ENCODE measurements around the gene BAMBI. TPM values are rescaled to one million over a fixed set of nuclear protein-coding genes. Genes with fewer than 3 reads are reported as not detected.

The BAMBI gene
- polyA plus RNA-seq, 3 donors: 41.4 to 51.1 (median 49.7) TPM

GRCh38 chr10:28694530-28694929 is 17.2 kb downstream of the BAMBI start:
- DNase-seq (ENCODE audit: low read depth in 3 of 3, low spot score in 2 of 3): no peak

GRCh38 chr10:28698075-28698474 is 20.8 kb downstream of the BAMBI start:
- DNase-seq (ENCODE audit: low read depth in 3 of 3, low spot score in 2 of 3): no peak

GRCh38 chr10:28704464-28705161 is 27.3 kb downstream of the BAMBI start:
- DNase-seq (ENCODE audit: low read depth in 3 of 3, low spot score in 2 of 3): no peak

DNA sequence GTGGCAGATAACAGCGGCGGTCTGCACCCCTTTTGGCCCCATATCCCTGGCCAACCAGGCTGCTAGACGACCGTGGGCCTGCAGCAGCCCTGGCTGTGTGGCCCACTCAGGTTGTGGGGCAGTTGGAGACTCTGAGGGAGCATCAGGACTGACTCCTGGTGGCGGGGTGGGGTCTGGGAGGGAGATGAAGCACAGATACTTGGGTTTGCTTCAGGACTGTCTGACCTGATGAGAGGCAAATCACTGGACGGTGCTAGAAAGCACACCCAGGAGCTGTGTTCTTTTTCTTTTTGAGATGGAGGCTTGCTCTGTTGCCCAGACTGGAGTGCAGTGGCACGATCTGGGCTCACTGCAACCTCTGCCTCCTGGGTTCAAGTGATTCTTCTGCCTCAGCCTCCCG is 28.2 kb downstream of the BAMBI start:
- DNase-seq (ENCODE audit: low read depth in 3 of 3, low spot score in 2 of 3): no peak

DNA sequence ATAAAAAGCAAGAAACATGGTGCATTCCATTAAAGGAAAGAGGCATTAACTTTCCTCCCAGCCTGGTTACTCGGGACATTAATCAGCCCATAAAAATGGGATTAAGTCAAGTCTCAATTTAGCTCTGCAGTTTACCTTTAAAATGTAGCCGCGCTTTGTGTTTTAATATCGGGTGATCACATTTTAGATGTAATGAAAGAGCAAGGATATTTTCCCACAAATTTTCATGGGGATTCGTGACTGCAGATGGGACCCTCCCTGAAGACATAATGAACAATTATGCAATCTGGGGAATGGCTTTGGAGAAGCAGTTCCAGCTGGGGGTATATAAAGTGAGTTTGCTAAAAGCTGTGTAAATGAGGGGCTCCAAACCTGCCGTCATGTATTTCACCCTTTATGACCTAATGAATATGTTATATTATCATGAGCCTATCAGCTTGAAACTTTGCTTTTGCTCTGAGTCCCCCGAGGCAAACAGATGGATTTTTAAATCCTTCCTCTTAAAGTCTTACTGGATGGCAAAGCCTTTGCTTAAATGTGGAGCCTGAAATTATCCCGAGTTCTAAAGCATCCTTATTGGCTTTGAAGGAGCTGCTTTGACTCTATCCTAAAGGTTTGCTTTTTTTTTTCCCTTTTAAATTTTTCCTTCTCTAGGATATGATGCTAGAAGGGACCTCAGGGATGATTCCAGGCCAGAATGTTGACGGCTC is 31.8 kb downstream of the BAMBI start:
- DNase-seq (ENCODE audit: low read depth in 3 of 3, low spot score in 2 of 3): no peak

GRCh38 chr10:28710202-28710886 is 33.0 kb downstream of the BAMBI start:
- DNase-seq (ENCODE audit: low read depth in 3 of 3, low spot score in 2 of 3): no peak

DNA sequence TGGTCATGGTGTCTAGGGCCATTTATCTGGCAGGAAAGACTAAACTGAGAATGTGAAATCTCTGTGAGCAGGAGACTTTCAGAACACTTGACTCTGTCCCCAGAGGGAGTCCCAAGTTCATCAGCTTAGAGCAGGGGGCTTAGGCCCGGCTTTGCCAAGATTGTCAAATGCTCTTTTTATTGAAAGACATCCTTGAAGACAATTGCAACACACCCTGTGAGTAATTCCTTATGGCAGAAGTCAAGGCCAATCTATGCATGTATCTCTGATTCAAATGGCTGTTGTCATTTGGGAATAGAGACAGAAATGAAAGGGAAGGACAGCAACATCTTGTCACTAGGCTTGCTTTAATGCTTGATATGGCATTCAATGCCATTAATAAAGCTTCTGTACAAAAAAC is 33.7 kb downstream of the BAMBI start:
- DNase-seq (ENCODE audit: low read depth in 3 of 3, low spot score in 2 of 3): no peak

DNA sequence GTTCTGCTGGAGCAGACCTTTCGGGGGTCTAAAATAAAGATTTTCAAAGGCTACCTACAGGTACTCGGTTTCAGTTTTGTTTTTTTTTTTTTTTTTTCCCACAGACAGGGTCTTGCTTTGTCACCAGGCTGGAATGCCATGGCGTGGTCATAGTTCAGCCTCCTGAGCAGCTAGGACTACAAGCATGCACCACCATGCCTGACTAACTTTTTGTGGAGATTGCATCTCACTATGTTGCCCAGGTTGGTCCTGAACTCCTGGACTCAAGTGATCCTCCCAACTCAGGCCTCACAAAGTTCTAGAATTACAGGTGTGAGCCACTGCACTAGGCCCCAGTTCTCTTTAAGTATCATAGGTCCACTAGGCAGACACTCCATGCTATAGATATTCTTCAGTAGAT is 34.5 kb downstream of the BAMBI start:
- DNase-seq (ENCODE audit: low read depth in 3 of 3, low spot score in 2 of 3): no peak

GRCh38 chr10:28713626-28714352 is 36.5 kb downstream of the BAMBI start:
- DNase-seq (ENCODE audit: low read depth in 3 of 3, low spot score in 2 of 3): no peak

DNA sequence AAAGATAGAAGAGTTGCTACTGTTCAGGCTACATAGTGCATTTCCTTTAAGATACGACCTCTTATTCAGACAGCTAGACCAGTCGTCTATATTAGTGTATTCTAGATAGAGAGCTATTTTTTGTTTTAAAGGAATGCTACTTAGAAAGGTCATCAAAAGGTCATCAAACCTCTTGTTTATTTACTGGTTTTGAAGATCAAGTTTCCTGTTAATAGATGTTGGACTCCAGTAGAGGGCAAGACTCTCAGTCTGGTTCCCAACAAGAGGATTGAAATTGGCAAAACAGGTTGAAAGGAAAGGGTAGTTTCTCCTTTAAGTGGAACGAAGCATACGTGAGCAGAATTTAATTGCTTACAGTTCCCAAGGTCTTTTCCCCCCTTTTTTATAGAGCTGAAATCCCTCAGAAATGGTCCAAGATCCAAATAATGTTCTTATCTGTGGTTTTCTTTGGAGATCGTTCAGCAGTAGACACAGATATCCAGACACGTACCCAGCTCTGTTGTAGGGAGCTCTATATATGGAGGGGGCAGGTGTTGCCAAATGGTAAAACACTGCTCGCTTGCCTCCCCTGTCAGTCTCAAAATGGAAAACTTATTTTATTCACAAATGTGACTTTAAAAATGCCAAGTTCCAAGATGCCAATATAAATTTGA is 37.2 kb downstream of the BAMBI start:
- DNase-seq (ENCODE audit: low read depth in 3 of 3, low spot score in 2 of 3): no peak

GRCh38 chr10:28715246-28715645 is 37.9 kb downstream of the BAMBI start:
- DNase-seq (ENCODE audit: low read depth in 3 of 3, low spot score in 2 of 3): no peak

GRCh38 chr10:28715757-28716156 is 38.4 kb downstream of the BAMBI start:
- DNase-seq (ENCODE audit: low read depth in 3 of 3, low spot score in 2 of 3): no peak

GRCh38 chr10:28716748-28717147 is 39.4 kb downstream of the BAMBI start:
- DNase-seq (ENCODE audit: low read depth in 3 of 3, low spot score in 2 of 3): no peak

DNA sequence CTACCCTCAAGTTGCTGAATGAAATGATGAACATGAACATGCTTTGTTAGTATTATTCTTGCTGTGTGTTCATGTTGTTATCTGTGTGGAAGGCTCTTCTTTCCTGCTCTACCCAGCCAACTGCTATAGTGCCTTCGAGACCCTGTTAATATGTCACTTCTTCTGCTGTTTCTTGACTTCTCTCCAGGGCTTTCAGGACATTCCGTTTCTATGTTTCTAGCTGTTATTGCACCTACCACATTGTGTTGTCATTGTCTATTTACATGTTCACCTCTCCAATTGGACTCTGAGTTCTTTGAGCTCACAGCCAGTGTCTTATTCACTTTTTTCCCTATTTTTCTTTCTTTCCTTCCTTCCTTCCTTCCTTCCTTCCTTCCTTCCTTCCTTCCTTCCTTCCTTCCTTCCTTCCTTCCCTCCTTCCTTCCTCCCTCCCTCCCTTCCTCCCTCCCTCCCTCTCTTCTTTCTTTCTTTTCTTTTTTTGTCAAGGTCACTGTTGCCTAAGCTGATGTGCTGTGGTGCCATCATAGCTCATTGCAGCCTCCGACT is 40.4 kb downstream of the BAMBI start:
- no peak for DNase-seq (ENCODE audit: low read depth in 3 of 3, low spot score in 2 of 3)

- no peak for DNase-seq (ENCODE audit: low read depth in 3 of 3, low spot score in 2 of 3)
Measured at GRCh38 chr10:28719789-28720436, 42.6 kb downstream of the BAMBI start.

- no peak for DNase-seq (ENCODE audit: low read depth in 3 of 3, low spot score in 2 of 3)
Measured at GRCh38 chr10:28721318-28721951, 44.1 kb downstream of the BAMBI start.

GRCh38 chr10:28722065-28722803 is 44.9 kb downstream of the BAMBI start:
- DNase-seq (ENCODE audit: low read depth in 3 of 3, low spot score in 2 of 3): no peak

GRCh38 chr10:28728366-28728765 is 51.0 kb downstream of the BAMBI start:
- DNase-seq (ENCODE audit: low read depth in 3 of 3, low spot score in 2 of 3): no peak
